Measurements from ENCODE around the gene PTPA.
A peak's percentile ranks its signal among the peaks of the same experiment; 100 is the strongest.

Gene PTPA

GRCh38 chr9:129110740-129111527 is at the start of gene PTPA, which contains the start of gene CRAT:
TSS of gene PTPA (plus strand) at chr9:129111415. CDS start at chr9:129111601, 186 bp downstream.
TSS of gene CRAT (minus strand) at chr9:129110793. CDS start at chr9:129110509, 284 bp downstream.
- DNase-seq: peak; percentile 90

DNA sequence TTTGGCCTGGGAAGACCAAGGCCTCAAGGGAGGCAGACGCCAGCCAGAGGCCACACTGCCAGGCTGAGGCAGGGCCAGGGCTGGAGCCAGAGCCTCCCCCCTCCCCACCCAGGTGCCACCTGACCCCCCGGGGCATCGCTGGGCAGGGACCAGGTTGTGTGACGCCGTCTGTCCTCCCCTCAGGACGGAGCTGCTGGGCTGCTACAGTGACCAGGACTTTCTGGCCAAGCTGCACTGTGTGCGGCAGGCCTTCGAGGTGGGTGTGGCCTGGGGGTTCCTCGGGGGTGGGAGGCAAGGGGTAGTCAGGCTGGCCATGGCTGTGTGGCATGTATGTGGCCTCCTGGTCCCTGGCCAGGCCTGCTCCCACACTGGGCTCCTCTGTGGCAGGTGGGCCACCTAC is 48.2 kb upstream of the PTPA start:
- no peak for DNase-seq

GRCh38 chr9:129064499-129064908 is 46.7 kb upstream of the PTPA start:
- no peak for DNase-seq

- no peak for DNase-seq
Observed at GRCh38 chr9:129068110-129068509, 43.1 kb upstream of the PTPA start.

DNA sequence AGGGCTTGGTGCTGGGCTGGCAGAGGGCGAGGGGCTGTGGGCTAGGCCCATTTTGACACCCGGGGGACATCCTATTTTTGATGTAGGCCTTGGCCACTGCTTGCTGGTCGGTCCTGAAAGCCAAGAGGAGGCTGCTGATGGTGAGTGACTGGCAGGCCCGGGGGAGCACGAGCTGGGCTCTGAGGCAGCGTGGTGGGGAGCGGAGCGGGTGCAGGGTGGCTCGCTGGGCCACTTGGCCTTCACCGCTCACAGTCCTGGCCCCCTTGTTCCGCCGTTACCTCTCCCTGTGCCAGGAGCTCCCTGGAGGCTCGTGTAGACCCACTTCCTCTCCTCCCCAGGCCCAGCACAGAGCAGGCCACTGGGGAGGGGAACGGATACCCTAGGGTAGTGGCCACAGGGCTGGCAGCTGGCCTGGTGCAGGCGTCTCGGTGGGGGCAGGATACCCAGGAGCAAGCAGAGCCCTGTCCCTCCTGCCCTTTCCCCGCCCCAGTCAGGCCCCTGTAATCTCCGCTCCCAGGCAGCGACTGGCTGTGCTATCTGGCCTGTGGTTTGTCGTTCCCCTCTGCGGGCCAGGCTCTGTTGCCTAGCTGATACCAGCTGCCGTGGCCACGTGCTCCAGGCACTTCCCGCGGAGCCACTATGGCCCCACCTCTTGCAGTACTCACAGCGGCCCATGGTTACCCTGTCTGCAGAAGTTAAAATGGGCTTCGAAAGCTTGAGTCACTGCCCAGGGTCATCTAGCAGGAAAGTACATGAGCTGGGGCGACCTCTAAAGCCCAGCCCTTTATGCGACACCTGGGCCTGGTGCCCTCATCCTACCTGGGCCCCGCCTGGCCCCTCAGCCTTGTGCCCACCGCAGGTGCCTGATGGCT is 42.0 kb upstream of the PTPA start:
- DNase-seq: peak; percentile 94

DNA sequence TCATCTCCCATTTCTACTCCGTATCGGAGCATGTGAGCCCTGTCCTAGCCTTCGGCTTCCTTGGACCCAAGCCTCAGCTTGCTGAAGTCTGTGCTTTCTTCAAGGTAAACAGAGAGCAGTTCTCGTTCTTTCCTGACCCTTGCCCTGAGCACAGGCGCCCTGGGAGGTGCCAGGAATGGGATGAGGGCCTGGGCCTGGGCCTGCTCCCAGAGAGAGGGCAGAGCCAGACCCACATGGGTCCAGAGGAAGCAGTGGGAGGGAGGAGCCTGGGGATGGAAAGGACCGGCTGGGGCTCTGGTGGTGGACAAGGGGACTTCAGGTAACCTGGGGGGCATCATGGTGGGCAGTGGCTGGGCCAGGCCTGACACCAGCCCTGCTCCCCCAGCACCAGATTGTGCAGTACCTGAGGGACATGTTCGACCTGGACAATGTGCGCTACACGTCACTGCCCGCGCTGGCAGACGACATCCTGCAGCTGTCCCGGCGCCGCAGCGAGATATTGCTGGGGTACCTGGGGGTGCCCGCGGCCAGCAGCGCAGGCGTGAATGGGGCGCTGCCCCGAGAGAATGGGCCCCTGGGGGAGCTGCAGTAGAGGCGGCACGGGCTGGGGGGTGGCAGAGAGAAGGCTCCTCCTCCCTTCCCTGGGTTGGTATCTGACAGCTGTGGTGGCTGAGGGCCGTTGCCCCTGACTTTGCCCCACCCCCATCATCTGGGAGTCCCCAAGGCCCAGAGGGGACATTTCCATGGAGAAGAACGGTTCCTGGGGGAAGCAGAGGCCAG is 41.2 kb upstream of the PTPA start:
- DNase-seq: no peak

DNA sequence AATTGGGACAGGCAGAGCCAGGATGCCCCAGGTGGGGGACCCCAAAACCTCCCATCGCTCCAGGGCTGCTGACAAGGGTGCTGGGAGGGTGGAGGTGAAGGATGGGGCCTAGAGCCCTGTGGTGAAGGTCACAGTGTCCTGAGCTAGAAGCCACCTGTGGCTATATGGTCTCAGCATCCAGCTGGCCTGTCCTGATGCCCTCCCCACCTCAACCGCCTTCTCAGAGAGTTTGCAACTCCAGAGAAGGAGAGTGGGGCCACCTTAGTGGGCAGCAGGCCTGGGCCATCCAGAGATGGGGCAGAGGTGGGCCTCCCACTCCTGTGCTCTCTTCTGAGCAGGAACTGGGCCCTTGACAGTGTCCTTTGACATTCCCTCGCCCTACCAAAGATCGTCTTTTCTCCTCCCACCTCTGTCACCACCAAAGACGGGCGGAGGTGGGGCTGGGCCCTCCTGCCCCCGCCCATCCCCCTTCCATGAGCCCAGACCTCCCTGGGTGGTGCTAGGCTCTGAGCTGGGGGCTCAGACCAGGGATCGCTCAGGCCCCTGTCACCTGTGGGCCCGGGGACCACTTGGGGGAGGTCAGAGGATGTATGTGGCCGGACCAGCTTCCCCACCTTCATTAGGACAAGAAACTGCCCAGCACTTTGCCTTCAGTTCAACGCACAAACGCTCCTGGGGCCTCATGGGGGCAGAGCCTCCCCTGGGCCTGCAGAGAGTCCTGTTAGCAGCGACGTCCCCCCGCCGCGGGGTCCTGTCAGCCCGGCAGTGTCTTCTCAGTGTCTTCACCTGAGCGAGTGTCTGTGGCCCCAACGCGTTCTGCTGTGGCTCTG is 40.3 kb upstream of the PTPA start:
- no peak for DNase-seq

DNA sequence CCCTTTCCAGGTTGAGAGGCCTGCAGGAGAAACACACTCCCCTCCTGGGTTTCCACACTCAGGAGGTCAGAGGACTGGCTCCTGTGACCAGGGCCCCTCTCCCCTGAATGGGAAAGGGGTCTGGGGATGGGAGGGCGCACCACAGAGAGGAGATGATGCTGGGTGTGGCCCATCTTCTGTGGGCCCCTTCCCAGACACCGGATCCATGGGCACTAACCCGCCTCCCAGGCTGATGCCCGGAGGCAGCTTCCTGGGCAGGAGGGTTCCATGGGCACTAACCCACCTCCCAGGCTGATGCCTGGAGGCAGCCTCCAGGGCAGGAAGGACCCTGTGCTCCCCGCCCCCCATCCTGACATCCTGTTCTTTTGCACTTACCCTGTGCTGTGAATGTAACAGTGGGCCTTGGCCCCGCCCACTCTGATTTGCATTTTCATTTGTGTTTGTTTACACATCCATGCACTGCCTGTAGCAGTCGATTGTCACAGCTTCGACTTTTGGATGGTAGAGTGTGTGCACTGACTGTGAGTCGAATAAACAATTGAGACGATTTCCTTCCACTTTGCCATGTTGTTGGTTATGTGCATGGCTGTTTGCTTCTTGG is 39.6 kb upstream of the PTPA start:
- no peak for DNase-seq

- no peak for DNase-seq
Observed at GRCh38 chr9:129072171-129072570, 39.0 kb upstream of the PTPA start.

DNA sequence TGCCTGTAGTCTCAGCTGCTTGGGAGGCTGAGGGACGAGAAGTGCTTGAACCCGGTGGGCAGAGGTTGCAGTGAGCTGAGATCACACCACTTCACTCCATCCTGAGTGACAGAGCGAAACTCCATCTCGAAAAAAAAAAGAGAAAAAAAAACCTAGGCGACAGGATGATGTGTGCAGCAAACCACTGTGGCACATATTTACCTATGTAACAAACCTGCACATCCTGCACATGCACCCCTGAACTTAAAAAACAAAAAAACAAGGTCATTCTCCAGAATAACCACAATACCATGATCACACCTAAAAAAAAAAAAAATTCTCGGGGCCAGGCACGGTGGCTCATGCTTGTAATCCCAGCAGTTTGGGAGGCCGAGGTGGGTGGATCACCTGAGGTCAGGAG is 37.8 kb upstream of the PTPA start:
- DNase-seq: no peak

GRCh38 chr9:129074106-129074505 is 37.1 kb upstream of the PTPA start:
- DNase-seq: no peak

DNA sequence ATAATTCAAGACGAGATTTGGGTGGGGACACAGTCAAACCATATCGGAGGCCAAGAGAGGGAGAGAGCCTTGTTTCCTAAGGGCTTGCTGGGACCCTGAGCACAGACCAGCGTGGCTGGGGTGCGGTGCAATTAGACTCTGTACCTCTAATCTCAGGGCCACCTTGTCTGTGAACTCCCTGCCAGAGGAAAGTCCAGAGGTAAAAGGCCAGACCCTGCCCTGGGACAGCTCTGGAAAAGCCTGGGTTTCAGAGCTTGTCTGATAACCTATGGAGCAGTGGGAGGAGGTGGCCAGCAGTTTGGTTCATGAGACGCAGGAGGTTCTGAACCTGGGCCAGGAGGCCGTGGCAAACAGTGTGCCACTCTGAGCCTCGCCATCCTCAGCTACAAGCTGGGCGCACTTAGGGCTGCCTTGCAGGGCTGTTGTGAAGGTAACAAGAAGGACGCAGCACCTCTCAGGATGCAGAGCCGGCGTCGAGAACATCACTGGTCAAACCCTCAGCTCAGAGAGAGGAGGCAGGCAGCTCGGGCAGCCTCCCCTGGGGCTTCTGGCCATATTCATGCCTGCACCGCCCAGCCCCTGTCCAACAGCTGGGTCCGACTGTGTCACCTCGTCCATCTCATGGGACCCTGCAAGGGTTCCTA is 35.1 kb upstream of the PTPA start:
- DNase-seq: no peak

DNA sequence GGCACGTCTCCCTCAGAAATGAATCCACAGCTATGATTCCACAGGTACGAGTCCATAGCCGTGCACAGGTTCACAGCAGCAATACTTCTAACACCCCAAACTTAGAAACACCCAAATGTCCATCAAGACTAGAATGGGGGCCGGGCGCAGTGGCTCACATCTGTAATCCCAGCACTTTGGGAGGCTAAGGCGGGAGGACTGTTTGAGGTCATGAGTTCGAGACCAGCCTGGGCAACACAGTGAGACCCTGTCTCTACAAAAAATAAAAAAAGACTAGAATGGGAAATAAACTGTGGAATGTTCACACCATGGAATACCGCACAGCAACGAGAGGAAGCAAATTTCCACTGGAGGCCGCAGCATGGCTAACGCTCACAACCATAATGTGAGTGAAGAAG is 34.6 kb upstream of the PTPA start:
- DNase-seq: no peak

DNA sequence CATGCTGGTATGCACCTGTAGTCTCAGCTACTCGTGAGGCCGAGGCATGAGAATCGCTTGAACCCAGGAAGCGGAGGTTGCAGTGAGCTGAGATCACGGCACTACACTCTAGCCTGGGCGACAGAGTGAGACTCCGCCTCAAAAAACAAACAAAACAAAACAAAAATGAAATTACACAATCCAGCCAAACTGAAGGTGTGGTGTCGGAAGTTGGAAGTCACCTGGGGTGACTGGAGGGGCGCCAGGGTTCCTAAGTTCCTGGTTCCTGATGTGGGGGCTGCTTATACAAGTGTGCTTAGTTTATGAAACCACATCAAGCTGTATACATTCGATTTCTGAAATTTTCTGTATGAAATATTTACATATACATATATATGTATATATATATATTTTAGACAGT is 34.0 kb upstream of the PTPA start:
- DNase-seq: no peak

GRCh38 chr9:129078691-129079503 is 32.3 kb upstream of the PTPA start:
- DNase-seq: no peak

DNA sequence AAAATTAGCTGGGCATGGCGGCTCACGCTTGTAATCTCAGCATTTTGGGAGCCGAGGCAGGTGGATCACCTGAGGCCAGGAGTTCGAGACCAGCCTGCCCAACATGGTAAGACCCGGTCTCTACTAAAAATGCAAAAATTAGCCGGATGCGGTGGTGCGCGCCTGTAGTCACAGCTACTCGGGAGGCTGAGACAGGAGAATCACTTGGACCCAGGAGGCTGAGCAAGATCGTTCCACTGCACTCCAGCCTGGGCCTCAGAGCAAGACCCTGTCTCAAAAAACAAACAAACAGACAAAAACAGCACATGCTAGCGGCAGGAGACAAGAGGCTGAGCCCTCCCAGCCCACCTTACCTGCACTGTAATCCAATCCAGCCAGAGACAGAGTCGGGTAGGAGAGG is 31.4 kb upstream of the PTPA start:
- DNase-seq: no peak

DNA sequence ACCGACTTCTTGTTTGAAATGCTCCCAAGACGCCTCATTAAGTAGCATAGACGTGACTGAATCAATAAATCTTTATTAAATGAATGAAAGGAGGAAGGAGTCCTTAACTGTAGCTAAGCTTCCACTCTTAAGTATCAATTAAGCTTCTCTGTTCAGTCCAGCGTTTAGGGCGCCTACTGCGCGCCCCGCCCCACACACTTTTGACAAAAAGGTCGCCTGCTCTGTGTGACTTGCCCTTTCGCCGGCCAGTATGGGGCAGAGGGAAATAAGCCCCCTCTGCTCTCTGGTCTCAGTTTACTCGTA is 31.0 kb upstream of the PTPA start:
- no peak for DNase-seq

- peak; percentile 100 for DNase-seq
Observed at GRCh38 chr9:129080601-129081387, 30.4 kb upstream of the PTPA start, which contains the start of gene DOLPP1. TSS of gene DOLPP1 (plus strand) at chr9:129081111. CDS start at chr9:129081132, 21 bp downstream.

GRCh38 chr9:129081388-129081904 is 29.8 kb upstream of the PTPA start:
- DNase-seq: no peak
